ENCODE data around the gene CCPG1. TPM values are rescaled to one million over a fixed set of nuclear protein-coding genes. Genes with fewer than 3 reads are reported as not detected.
A peak's percentile ranks its signal among the peaks of the same experiment; 100 is the strongest.

CCPG1 gene
- total and polyA plus RNA-seq, 10 of the 15 experiments (the other 5 are each of a cell fraction or from before 2014, with no cell fraction given) = 5.1 to 15.8 (median 10.0) TPM

GRCh38 chr15:55319537-55320237 lies 88.5 kb downstream of the CCPG1 start (continued):
- TF ChIP-seq CEBPZ (IDR thresholded peaks at IDR 0.05; ENCODE audit: low read depth, low read length) (no peak), TAF1 (IDR thresholded peaks at IDR 0.05; ENCODE audit: borderline replicate concordance, low read depth, low read length) (no peak), POLR2AphosphoS2 (IDR thresholded peaks at IDR 0.05; ENCODE audit: low read depth, low read length) (no peak), LARP7 (IDR thresholded peaks at IDR 0.05) (no peak), ZBED1 (IDR thresholded peaks at IDR 0.05; ENCODE audit: borderline replicate concordance) (no peak), CBFB (IDR thresholded peaks at IDR 0.05; ENCODE audit: low read depth) (no peak), IKZF1 (conservative IDR thresholded peaks at IDR 0.05) (no peak), IRF3 (IDR thresholded peaks at IDR 0.05) (no peak), CREB1 (IDR thresholded peaks at IDR 0.05; ENCODE audit: low read depth) (peak; percentile 63; the same call in 1 of the 2 replicates), FOS (IDR thresholded peaks at IDR 0.05; ENCODE audit: borderline replicate concordance, extremely low read depth, insufficient read length) (no peak), SMC3 (IDR thresholded peaks at IDR 0.05; ENCODE audit: borderline replicate concordance, low read length) (no peak), ZBTB4 (CRISPR knock-in tag; IDR thresholded peaks at IDR 0.05) (no peak), CREM (IDR thresholded peaks at IDR 0.05; ENCODE audit: low read depth) (peak; percentile 56; the same call in 1 of the 2 replicates), MYC (IDR thresholded peaks at IDR 0.05; ENCODE audit: insufficient read depth, insufficient read length, insufficient replicate concordance, low read length, severe bottlenecking) (no peak), CBX3 (IDR thresholded peaks at IDR 0.05; ENCODE audit: borderline replicate concordance, low read depth) (no peak), GATAD2B (conservative IDR thresholded peaks at IDR 0.05; ENCODE audit: low read depth) (no peak)
- TF ChIP-seq, protein P1, sequence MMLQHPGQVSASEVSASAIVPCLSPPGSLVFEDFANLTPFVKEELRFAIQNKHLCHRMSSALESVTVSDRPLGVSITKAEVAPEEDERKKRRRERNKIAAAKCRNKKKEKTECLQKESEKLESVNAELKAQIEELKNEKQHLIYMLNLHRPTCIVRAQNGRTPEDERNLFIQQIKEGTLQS (IDR thresholded peaks at IDR 0.05; ENCODE audit: borderline replicate concordance, extremely low read depth, low read depth, low read length) = no peak
- TF ChIP-seq, protein P2, sequence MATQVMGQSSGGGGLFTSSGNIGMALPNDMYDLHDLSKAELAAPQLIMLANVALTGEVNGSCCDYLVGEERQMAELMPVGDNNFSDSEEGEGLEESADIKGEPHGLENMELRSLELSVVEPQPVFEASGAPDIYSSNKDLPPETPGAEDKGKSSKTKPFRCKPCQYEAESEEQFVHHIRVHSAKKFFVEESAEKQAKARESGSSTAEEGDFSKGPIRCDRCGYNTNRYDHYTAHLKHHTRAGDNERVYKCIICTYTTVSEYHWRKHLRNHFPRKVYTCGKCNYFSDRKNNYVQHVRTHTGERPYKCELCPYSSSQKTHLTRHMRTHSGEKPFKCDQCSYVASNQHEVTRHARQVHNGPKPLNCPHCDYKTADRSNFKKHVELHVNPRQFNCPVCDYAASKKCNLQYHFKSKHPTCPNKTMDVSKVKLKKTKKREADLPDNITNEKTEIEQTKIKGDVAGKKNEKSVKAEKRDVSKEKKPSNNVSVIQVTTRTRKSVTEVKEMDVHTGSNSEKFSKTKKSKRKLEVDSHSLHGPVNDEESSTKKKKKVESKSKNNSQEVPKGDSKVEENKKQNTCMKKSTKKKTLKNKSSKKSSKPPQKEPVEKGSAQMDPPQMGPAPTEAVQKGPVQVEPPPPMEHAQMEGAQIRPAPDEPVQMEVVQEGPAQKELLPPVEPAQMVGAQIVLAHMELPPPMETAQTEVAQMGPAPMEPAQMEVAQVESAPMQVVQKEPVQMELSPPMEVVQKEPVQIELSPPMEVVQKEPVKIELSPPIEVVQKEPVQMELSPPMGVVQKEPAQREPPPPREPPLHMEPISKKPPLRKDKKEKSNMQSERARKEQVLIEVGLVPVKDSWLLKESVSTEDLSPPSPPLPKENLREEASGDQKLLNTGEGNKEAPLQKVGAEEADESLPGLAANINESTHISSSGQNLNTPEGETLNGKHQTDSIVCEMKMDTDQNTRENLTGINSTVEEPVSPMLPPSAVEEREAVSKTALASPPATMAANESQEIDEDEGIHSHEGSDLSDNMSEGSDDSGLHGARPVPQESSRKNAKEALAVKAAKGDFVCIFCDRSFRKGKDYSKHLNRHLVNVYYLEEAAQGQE (IDR thresholded peaks at IDR 0.05; ENCODE audit: low read depth, low read length) = no peak

All from GM12878 (cell line).